H9 (cell line): ENCODE data around the gene IL36RN. TPM values are rescaled to one million over a fixed set of nuclear protein-coding genes. Genes with fewer than 3 reads are reported as not detected.

Experiments used
- DNase-seq: peaks from one replicate; pipeline ENCODE4 v3.0.0-alpha.2; 2017
- H2AFZ ChIP-seq: one replicate; pipeline ENCODE4 v1.6.1; 2013; ENCODE audit warnings: mild to moderate bottlenecking, low read length, control low read depth, moderate library complexity
- H2AK5ac ChIP-seq: 2 replicates; pipeline ENCODE4 v1.6.1; 2013; ENCODE audit warnings: low read length, control low read depth, mixed read lengths; ENCODE audit not compliant: insufficient read length
- H2BK120ac ChIP-seq: one replicate; pipeline ENCODE4 v1.6.1; 2013; ENCODE audit warnings: low read depth, mild to moderate bottlenecking, low read length, control low read depth, inconsistent platforms; ENCODE audit not compliant: poor library complexity, severe bottlenecking
- H2BK12ac ChIP-seq: 2 replicates; pipeline ENCODE4 v1.6.1; 2013; ENCODE audit warnings: low read length, control low read depth, mixed read lengths, low read depth; ENCODE audit not compliant: insufficient read length
- H2BK15ac ChIP-seq: 2 replicates; pipeline ENCODE4 v1.6.1; 2013; ENCODE audit warnings: low read depth, low read length, control low read depth
- H2BK20ac ChIP-seq: one replicate; pipeline ENCODE4 v1.6.1; 2013; ENCODE audit warnings: low read depth, mild to moderate bottlenecking, low read length, control low read depth, inconsistent platforms; ENCODE audit not compliant: poor library complexity, severe bottlenecking
- H2BK5ac ChIP-seq: 2 replicates; pipeline ENCODE4 v1.6.1; 2013; ENCODE audit warnings: low read length, control low read depth, mixed read lengths; ENCODE audit not compliant: insufficient read length
- H3K14ac ChIP-seq: 2 replicates; pipeline ENCODE4 v1.6.1; 2013; ENCODE audit warnings: low read length, control low read depth; ENCODE audit not compliant: insufficient read depth
- H3K18ac ChIP-seq: 2 replicates; pipeline ENCODE4 v1.6.1; 2013; ENCODE audit warnings: low read depth, mild to moderate bottlenecking, mixed read lengths, low read length, control low read depth; ENCODE audit not compliant: insufficient read length
- H3K23ac ChIP-seq: 2 replicates; pipeline ENCODE4 v1.6.1; 2013; ENCODE audit warnings: low read length, control low read depth, mixed read lengths, low read depth; ENCODE audit not compliant: insufficient read length
- H3K23me2 ChIP-seq: 2 replicates; pipeline ENCODE4 v1.6.1; 2013; ENCODE audit warnings: low read depth, mild to moderate bottlenecking, mixed read lengths, low read length, control low read depth; ENCODE audit not compliant: insufficient read length, poor library complexity, severe bottlenecking
- H3K27ac ChIP-seq: 2 replicates; pipeline ENCODE4 v1.5.1; 2013; ENCODE audit warnings: low read length, control low read depth, mixed read lengths, low read depth; ENCODE audit not compliant: insufficient read length
- H3K27me3 ChIP-seq: 2 replicates; pipeline ENCODE4 v1.6.1; 2013; ENCODE audit warnings: low read length, control low read depth, inconsistent platforms; ENCODE audit not compliant: insufficient read depth
- H3K4ac ChIP-seq: 2 replicates; pipeline ENCODE4 v1.6.1; 2013; ENCODE audit warnings: low read depth, mild to moderate bottlenecking, control low read depth, inconsistent platforms, low read length, moderate library complexity
- H3K4me1 ChIP-seq: 2 replicates; pipeline ENCODE4 v1.6.1; 2013; ENCODE audit warnings: low read length, control low read depth, inconsistent platforms; ENCODE audit not compliant: insufficient read depth
- H3K4me2 ChIP-seq: 2 replicates; pipeline ENCODE4 v1.6.1; 2013; ENCODE audit warnings: low read length, control low read depth, mixed read lengths; ENCODE audit not compliant: insufficient read length, insufficient read depth
- H3K56ac ChIP-seq: 2 replicates; pipeline ENCODE4 v1.6.1; 2013; ENCODE audit warnings: low read depth, mild to moderate bottlenecking, mixed read lengths, low read length, control low read depth; ENCODE audit not compliant: insufficient read length
- H3K79me1 ChIP-seq: 2 replicates; pipeline ENCODE4 v1.6.1; 2013; ENCODE audit warnings: low read depth, mild to moderate bottlenecking, moderate library complexity, low read length, control low read depth, inconsistent platforms; ENCODE audit not compliant: insufficient read depth, poor library complexity, severe bottlenecking
- H3K79me2 ChIP-seq: 2 replicates; pipeline ENCODE4 v1.6.1; 2013; ENCODE audit warnings: low read length, control low read depth, inconsistent platforms; ENCODE audit not compliant: insufficient read depth
- H3K9ac ChIP-seq: 2 replicates; pipeline ENCODE4 v1.6.1; 2013; ENCODE audit warnings: low read length, control low read depth, mixed read lengths; ENCODE audit not compliant: insufficient read length; ENCODE audit errors: extremely low read depth
- H3K9me3 ChIP-seq: one replicate; pipeline ENCODE4 v1.6.1; 2013; ENCODE audit warnings: low read depth, low read length, inconsistent platforms; ENCODE audit not compliant: control insufficient read depth
- H3T11ph ChIP-seq: one replicate; pipeline ENCODE4 v1.6.1; 2013; ENCODE audit warnings: mild to moderate bottlenecking, low read length, control low read depth, inconsistent platforms
- H4K20me1 ChIP-seq: one replicate; pipeline ENCODE4 v1.6.1; 2013; ENCODE audit not compliant: control insufficient read depth, insufficient read length, insufficient read depth
- H4K5ac ChIP-seq: 2 replicates; pipeline ENCODE4 v1.6.1; 2013; ENCODE audit warnings: low read depth, mild to moderate bottlenecking, mixed read lengths, low read length, control low read depth; ENCODE audit not compliant: insufficient read length
- H4K8ac ChIP-seq: replicated peaks from 2 replicates; pipeline ENCODE4 v1.6.1; 2013; ENCODE audit warnings: low read length, control low read depth, mixed read lengths, low read depth; ENCODE audit not compliant: insufficient read length
- H4K91ac ChIP-seq: 2 replicates; pipeline ENCODE4 v1.6.1; 2013; ENCODE audit warnings: low read depth, mild to moderate bottlenecking, moderate library complexity, mixed read lengths, low read length, control low read depth; ENCODE audit not compliant: insufficient read length
- H3K27ac Mint-ChIP-seq, 3 experiments: 2 replicates in 2 of 3; 3 replicates in 1 of 3; pipeline ENCODE4 v1.8.0; 2020 to 2021; ENCODE audit warnings: mixed read lengths in 3 of 3, mild to moderate bottlenecking in 1 of 3, moderate library complexity in 1 of 3
- H3K27me3 Mint-ChIP-seq: 2 replicates; pipeline ENCODE4 v1.8.0; 2021; ENCODE audit warnings: low read depth, mild to moderate bottlenecking, moderate library complexity, mixed read lengths
- H3K36me3 Mint-ChIP-seq, 3 experiments: 2 replicates in 2 of 3; 3 replicates in 1 of 3; pipeline ENCODE4 v1.8.0; 2020 to 2021; ENCODE audit warnings: low read depth in 3 of 3, mixed read lengths in 3 of 3; ENCODE audit not compliant: insufficient read depth in 1 of 3
- H3K4me1 Mint-ChIP-seq, 2 experiments: 2 replicates each; pipeline ENCODE4 v1.8.0; 2020; ENCODE audit warnings: mixed read lengths in 2 of 2
- H3K4me3 Mint-ChIP-seq, 2 experiments: 2 replicates in 1 of 2; 3 replicates in 1 of 2; pipeline ENCODE4 v1.8.0; 2020 to 2021; ENCODE audit warnings: mild to moderate bottlenecking in 2 of 2, mixed read lengths in 2 of 2, moderate library complexity in 1 of 2
- H3K9me3 Mint-ChIP-seq, 2 experiments: 2 replicates in 1 of 2; 3 replicates in 1 of 2; pipeline ENCODE4 v1.8.0; 2020; ENCODE audit warnings: mild to moderate bottlenecking in 2 of 2, mixed read lengths in 2 of 2, moderate library complexity in 1 of 2
- CTCF ChIP-seq: fragments of 200-600 bp; sonication (generic); conservative IDR thresholded peaks from 3 replicates; pipeline ENCODE4 v1.8.0; 2021; ENCODE audit warnings: antibody characterized with exemption, mild to moderate bottlenecking
- WGBS: extraction: QIAGEN DNeasy Blood & Tissue Kit; methylation state at CpG from one replicate; pipeline ENCODE4 v1.1.7; 2013; ENCODE audit warnings: missing lambda C conversion rate, low lambda C conversion rate, mixed read lengths; ENCODE audit not compliant: insufficient read length; ENCODE audit errors: extremely low coverage; 5-methylcytosine and 5-hydroxymethylcytosine counted together
- total RNA-seq: library from RNA; stranded (reverse); gene quantifications from 2 replicates; pipeline ENCODE4 v1.2.1, GENCODE V29; 2021

The IL36RN gene
- total RNA-seq, 1 experiment from 2014 or later: not detected

- H3K36me3 Mint-ChIP-seq: peaks cover 0 to 8% (median under 1%) of the 10 kb centered on the region in 3 experiments; a peak in 3 of 7 replicates
These were observed 2.5 kb upstream of the IL36RN start for GRCh38 chr2:113056521-113056920.

More at GRCh38 chr2:113056521-113056920, 2.5 kb upstream of the IL36RN start:
- Histone ChIP-seq H2BK12ac (no peak overlapping the region), H2BK120ac (no peak overlapping the region), H3K79me1 (no peaks in the 10 kb centered on the region), H3K9me3 (peaks cover 14% of the 10 kb centered on the region), H3K27ac (no peak overlapping the region), H3K27me3 (peaks cover 2% of the 10 kb centered on the region; the same call in 1 of the 2 replicates), H2AK5ac (no peak overlapping the region), H2BK20ac (no peak overlapping the region), H3K14ac (no peak overlapping the region), H4K5ac (no peak overlapping the region), H3K23ac (no peak overlapping the region), H4K20me1 (no peaks in the 10 kb centered on the region), H3K9ac (no peak overlapping the region), H3K4me2 (no peak overlapping the region), H2BK15ac (no peak overlapping the region), H3K4me1 (no peaks in the 10 kb centered on the region), H4K91ac (no peak overlapping the region), H3K18ac (no peak overlapping the region), H3K4ac (no peak overlapping the region), H3K79me2 (no peaks in the 10 kb centered on the region), H2AFZ (no peak overlapping the region), H2BK5ac (no peak overlapping the region), H3K56ac (no peak overlapping the region), H3K23me2 (no peaks in the 10 kb centered on the region), H3T11ph (no peak overlapping the region), H4K8ac (no peak overlapping the region)
- peaks cover 42 to 69% of the 10 kb centered on the region in 2 experiments for H3K9me3 Mint-ChIP-seq
- H3K27ac Mint-ChIP-seq: no peak overlapping the region
- H3K4me3 Mint-ChIP-seq: no peak overlapping the region
- DNase-seq: no peak
- no CpG with 5 or more reads among the region's 1 CpG for WGBS
- TF ChIP-seq CTCF: no peak
- no peaks in the 10 kb centered on the region for H3K4me1 Mint-ChIP-seq
- H3K27me3 Mint-ChIP-seq: peaks cover 54% of the 10 kb centered on the region
